ENCODE measurements around the gene LILRA5.
"Not testable (repeated sequence)": the region's sequence is repeated elsewhere in the genome, so short reads cannot be mapped to it uniquely, and the experiment has no call there.

Gene LILRA5

GRCh38 chr19:54335164-54335563 lies 22.2 kb upstream of the LILRA5 start:
- no peak for DNase-seq
- intact Hi-C loops (cut with DNase I) = no loop called here

- peak in 1 of 10 donors; percentile 22 for DNase-seq
- intact Hi-C loops (cut with DNase I) = no loop called here
These were observed 20.8 kb upstream of the LILRA5 start for GRCh38 chr19:54333586-54334298.

GRCh38 chr19:54332149-54332548 lies 19.2 kb upstream of the LILRA5 start:
- intact Hi-C loops (cut with DNase I) = no loop called here
- no peak for DNase-seq

- intact Hi-C loops (cut with DNase I) = no loop called here
- DNase-seq = peak in 2 of 10 donors; percentile 27 to 73
These were observed 18.7 kb upstream of the LILRA5 start for GRCh38 chr19:54331626-54332025.

- intact Hi-C loops (cut with DNase I) = no loop called here
- DNase-seq = no peak
These were observed 16.7 kb upstream of the LILRA5 start for GRCh38 chr19:54329476-54330165.

- intact Hi-C loops (cut with DNase I); DNase-seq: not testable (repeated sequence)
These were observed 15.8 kb upstream of the LILRA5 start for GRCh38 chr19:54328781-54329180.

- DNase-seq = no peak
- intact Hi-C loops (cut with DNase I) = loop anchor here (2.0 kb wide), 1 partner anchor 65 kb away; no protein-coding TSS in a partner anchor
These were observed 12.7 kb upstream of the LILRA5 start for GRCh38 chr19:54325631-54326030.

- intact Hi-C loops (cut with DNase I) = loop anchor here (2.0 kb wide), 1 partner anchor 66 kb away; no protein-coding TSS in a partner anchor
- peak in 2 of 10 donors; percentile 12 to 29 for DNase-seq
These were observed 12.2 kb upstream of the LILRA5 start for GRCh38 chr19:54325194-54325621.

- DNase-seq = no peak
- intact Hi-C loops (cut with DNase I) = loop anchor here (2.0 kb wide), 1 partner anchor 67 kb away; no protein-coding TSS in a partner anchor
These were observed 11.1 kb upstream of the LILRA5 start for GRCh38 chr19:54324071-54324470.

GRCh38 chr19:54322934-54323333 lies 10.0 kb upstream of the LILRA5 start:
- peak in 2 of 10 donors; percentile 11 to 91 for DNase-seq
- intact Hi-C loops (cut with DNase I) = not testable (repeated sequence)

GRCh38 chr19:54322295-54322694 lies 9.3 kb upstream of the LILRA5 start:
- intact Hi-C loops (cut with DNase I) = not testable (repeated sequence)

GRCh38 chr19:54319892-54320670 lies 7.1 kb upstream of the LILRA5 start:
- no peak for DNase-seq
- intact Hi-C loops (cut with DNase I) = no loop called here

More at GRCh38 chr19:54322295-54322694, 9.3 kb upstream of the LILRA5 start:
- DNase-seq = peak in 2 of 10 donors; percentile 39 to 72

- intact Hi-C loops (cut with DNase I) = no loop called here
- no peak for DNase-seq
These were observed 6.1 kb upstream of the LILRA5 start for GRCh38 chr19:54319049-54319448.

GRCh38 chr19:54317965-54318240 lies 4.9 kb upstream of the LILRA5 start:
- intact Hi-C loops (cut with DNase I) = no loop called here
- peak in 1 of 10 donors; percentile 62 for DNase-seq

- DNase-seq = peak in 1 of 10 donors; percentile 36
- intact Hi-C loops (cut with DNase I) = no loop called here
These were observed 4.4 kb upstream of the LILRA5 start for GRCh38 chr19:54317108-54317964.

- DNase-seq = peak in 1 of 10 donors; percentile 67
- intact Hi-C loops (cut with DNase I) = no loop called here
These were observed 3.8 kb upstream of the LILRA5 start for GRCh38 chr19:54316746-54317107.

GRCh38 chr19:54315956-54316355 lies 3.0 kb upstream of the LILRA5 start:
- intact Hi-C loops (cut with DNase I) = no loop called here
- peak in 1 of 10 donors; percentile 45 for DNase-seq

GRCh38 chr19:54312011-54312410 lies 955 bp downstream of the LILRA5 start:
- DNase-seq = peak in 1 of 10 donors; percentile 24
- intact Hi-C loops (cut with DNase I) = no loop called here

- intact Hi-C loops (cut with DNase I) = no loop called here
- peak in 1 of 10 donors; percentile 22 for DNase-seq
These were observed 1.5 kb downstream of the LILRA5 start for GRCh38 chr19:54311486-54311885.

GRCh38 chr19:54310543-54310942 lies 2.4 kb downstream of the LILRA5 start:
- intact Hi-C loops (cut with DNase I) = no loop called here
- DNase-seq = peak in 1 of 10 donors; percentile 35
